Fibroblast of lung (primary cell): ENCODE data around the gene DCLK2. TPM values are rescaled to one million over a fixed set of nuclear protein-coding genes. Genes with fewer than 3 reads are reported as not detected.
A peak's percentile ranks its signal among the peaks of the same experiment; 100 is the strongest.

Source experiments
- DNase-seq, 2 donors: peaks; one replicate each; pipeline versions ENCODE4 v3.0.0 to v3.0.0-alpha.2; 2010; ENCODE audit warnings: low read depth in 2 of 2
- H2AFZ ChIP-seq: 2 replicates; pipeline ENCODE4 v1.5.1; 2012; ENCODE audit warnings: low read length, control low read depth, inconsistent platforms
- H3K27ac ChIP-seq: 2 replicates; pipeline ENCODE4 v1.5.1; 2011; ENCODE audit warnings: low read length, control low read depth; ENCODE audit not compliant: insufficient read depth
- H3K27me3 ChIP-seq: 2 replicates; pipeline ENCODE4 v1.5.1; 2011; ENCODE audit warnings: mild to moderate bottlenecking, low read length; ENCODE audit not compliant: control insufficient read depth, insufficient read depth
- H3K36me3 ChIP-seq: 2 replicates; pipeline ENCODE4 v1.5.1; 2011; ENCODE audit warnings: low read length; ENCODE audit not compliant: control insufficient read depth, insufficient read depth
- H3K4me1 ChIP-seq: 2 replicates; pipeline ENCODE4 v1.5.1; 2011; ENCODE audit warnings: low read length; ENCODE audit not compliant: control insufficient read depth, insufficient read depth; ENCODE audit errors: extremely low read depth
- H3K4me2 ChIP-seq: 2 replicates; pipeline ENCODE4 v1.5.1; 2011; ENCODE audit warnings: low read length, control low read depth; ENCODE audit not compliant: insufficient read depth; ENCODE audit errors: extremely low read depth
- H3K4me3 ChIP-seq, 4 experiments: fragments of 200-600 bp in 1 of 4; sonication (generic) in 1 of 4; replicated peaks in 1 of 4; 2 replicates each; pipeline ENCODE4 v1.5.1; 2011 to 2016; ENCODE audit warnings: low read length in 4 of 4, low read depth in 3 of 4, mild to moderate bottlenecking in 3 of 4, control low read depth in 2 of 4, inconsistent platforms in 1 of 4, mixed read lengths in 1 of 4; ENCODE audit not compliant: insufficient read depth in 1 of 4; ENCODE audit errors: control extremely low read depth in 1 of 4
- H3K79me2 ChIP-seq: 2 replicates; pipeline ENCODE4 v1.5.1; 2012; ENCODE audit warnings: mild to moderate bottlenecking, low read length, inconsistent platforms; ENCODE audit not compliant: control insufficient read depth, insufficient read depth
- H3K9ac ChIP-seq: 2 replicates; pipeline ENCODE4 v1.5.1; 2011; ENCODE audit warnings: mild to moderate bottlenecking, low read length, control low read depth; ENCODE audit not compliant: insufficient read depth
- H3K9me3 ChIP-seq: 2 replicates; pipeline ENCODE4 v1.5.1; 2012; ENCODE audit warnings: low read depth, low read length; ENCODE audit not compliant: control insufficient read depth, insufficient read depth
- H4K20me1 ChIP-seq: 2 replicates; pipeline ENCODE4 v1.5.1; 2011; ENCODE audit warnings: low read length; ENCODE audit not compliant: control insufficient read depth, insufficient read depth; ENCODE audit errors: extremely low read depth
- CTCF ChIP-seq, 2 donors: IDR thresholded peaks in 1 of 2; conservative IDR thresholded peaks in 1 of 2; 1 replicate in 1 of 2; 2 replicates in 1 of 2; pipeline ENCODE4 v1.5.1; 2011 to 2012; ENCODE audit warnings: low read length in 2 of 2, control low read depth in 1 of 2, inconsistent platforms in 1 of 2, low read depth in 1 of 2, mild to moderate bottlenecking in 1 of 2
- EZH2 ChIP-seq: IDR thresholded peaks from 2 replicates; pipeline ENCODE4 v1.5.1; 2012; ENCODE audit warnings: low read length, control low read depth, mild to moderate bottlenecking; ENCODE audit errors: missing control alignments
- polyA plus RNA-seq, 2 donors: library from polyadenylated mRNA; depleted of rRNA in 1 of 2; stranded (reverse) in 1 of 2; unstranded in 1 of 2; fragments of >200 nt; gene quantifications; 2 replicates each; pipeline ENCODE4 v1.2.1, GENCODE V29; 2011 to 2012; ENCODE audit warnings: missing spikeins in 1 of 2
- total RNA-seq: library from RNA; depleted of rRNA; stranded (reverse); fragments of >200 nt; gene quantifications from 2 replicates; pipeline ENCODE4 v1.2.1, GENCODE V29; 2014

The DCLK2 gene
- total and polyA plus RNA-seq, 2 donors (not counting 1 experiment from before 2014, with no cell fraction given): 3.8 to 14.0 TPM

GRCh38 chr4:150235317-150235716 lies 157.1 kb downstream of the DCLK2 start:
- H3K9ac ChIP-seq: no peak overlapping the region
- H3K27ac ChIP-seq: peak overlapping the region; percentile 85
- no peak overlapping the region for H2AFZ ChIP-seq
- no peak overlapping the region for H3K4me3 ChIP-seq
- H3K36me3 ChIP-seq: no peaks in the 10 kb centered on the region
- H4K20me1 ChIP-seq: no peaks in the 10 kb centered on the region
- H3K9me3 ChIP-seq: no peaks in the 10 kb centered on the region
- TF ChIP-seq EZH2 (no peak), CTCF (conservative IDR thresholded peaks at IDR 0.05 in 1 of 2, IDR thresholded peaks at IDR 0.05 in 1 of 2; ENCODE audit: low read depth in 1 of 2, low read length in 2 of 2) (no peak)
- no peaks in the 10 kb centered on the region for H3K79me2 ChIP-seq
- peaks cover 41% of the 10 kb centered on the region for H3K4me1 ChIP-seq
- H3K27me3 ChIP-seq: no peaks in the 10 kb centered on the region
- H3K4me2 ChIP-seq: peak overlapping the region; percentile 13
- no peak for DNase-seq

GRCh38 chr4:150235808-150236271 lies 157.6 kb downstream of the DCLK2 start:
- Histone ChIP-seq H3K9ac (peak overlapping the region; percentile 21), H3K36me3 (no peaks in the 10 kb centered on the region), H3K4me1 (peaks cover 37% of the 10 kb centered on the region), H3K4me3 (no peak overlapping the region), H3K27ac (peak overlapping the region; percentile 85), H2AFZ (no peak overlapping the region), H3K9me3 (no peaks in the 10 kb centered on the region), H4K20me1 (no peaks in the 10 kb centered on the region), H3K27me3 (no peaks in the 10 kb centered on the region), H3K79me2 (no peaks in the 10 kb centered on the region), H3K4me2 (peak overlapping the region; percentile 13)
- peak; percentile 43 to 76 for DNase-seq
- TF ChIP-seq EZH2: no peak
- TF ChIP-seq CTCF (conservative IDR thresholded peaks at IDR 0.05 in 1 of 2, IDR thresholded peaks at IDR 0.05 in 1 of 2; ENCODE audit: low read depth in 1 of 2, low read length in 2 of 2): no peak

DNA sequence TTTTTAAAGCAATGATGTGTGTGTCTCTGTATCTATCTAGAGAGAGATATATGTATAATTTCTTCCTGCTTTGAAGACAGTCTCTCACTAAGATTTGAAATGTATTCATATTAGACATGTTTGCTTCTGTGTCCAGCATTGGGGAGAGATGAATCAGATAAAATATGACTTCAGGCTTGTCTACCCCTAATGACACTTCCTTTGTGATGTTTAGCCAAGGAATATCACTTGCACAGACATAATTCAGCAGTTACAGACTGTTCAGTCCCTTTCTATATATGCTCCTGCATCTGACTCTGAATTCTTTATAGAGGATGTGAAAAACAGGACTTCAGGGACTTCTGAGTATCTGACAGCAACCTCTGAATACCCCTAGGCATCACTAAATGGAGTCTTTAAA lies 158.4 kb downstream of the DCLK2 start:
- Histone ChIP-seq H3K4me1 (peaks cover 37% of the 10 kb centered on the region), H3K4me3 (no peak overlapping the region), H3K27me3 (no peaks in the 10 kb centered on the region), H3K27ac (peak overlapping the region; percentile 85), H3K9me3 (no peaks in the 10 kb centered on the region), H3K79me2 (no peaks in the 10 kb centered on the region), H3K36me3 (no peaks in the 10 kb centered on the region), H2AFZ (no peak overlapping the region), H3K4me2 (peak overlapping the region; percentile 3), H3K9ac (peak overlapping the region; percentile 43), H4K20me1 (no peaks in the 10 kb centered on the region)
- DNase-seq: peak; percentile 52 to 75
- no peak for TF ChIP-seq EZH2
- TF ChIP-seq CTCF (conservative IDR thresholded peaks at IDR 0.05 in 1 of 2, IDR thresholded peaks at IDR 0.05 in 1 of 2; ENCODE audit: low read depth in 1 of 2, low read length in 2 of 2): no peak
